HG03439 (cell line): ENCODE measurements around the gene PIEZO1.

Experiments
- ATAC-seq: cut with Tn5 transposase; IDR thresholded peaks from one replicate; pipeline ENCODE4 v1.9.1; 2021; ENCODE audit warnings: mild to moderate bottlenecking, moderate library complexity; ENCODE audit not compliant: unreplicated experiment

PIEZO1 gene

GRCh38 chr16:88816736-88817535 is 31.9 kb upstream of the PIEZO1 start:
- ATAC-seq: no peak

GRCh38 chr16:88815901-88816589 is 31.0 kb upstream of the PIEZO1 start:
- no peak for ATAC-seq

- ATAC-seq: no peak
These were observed 30.2 kb upstream of the PIEZO1 start for GRCh38 chr16:88815227-88815626.

DNA sequence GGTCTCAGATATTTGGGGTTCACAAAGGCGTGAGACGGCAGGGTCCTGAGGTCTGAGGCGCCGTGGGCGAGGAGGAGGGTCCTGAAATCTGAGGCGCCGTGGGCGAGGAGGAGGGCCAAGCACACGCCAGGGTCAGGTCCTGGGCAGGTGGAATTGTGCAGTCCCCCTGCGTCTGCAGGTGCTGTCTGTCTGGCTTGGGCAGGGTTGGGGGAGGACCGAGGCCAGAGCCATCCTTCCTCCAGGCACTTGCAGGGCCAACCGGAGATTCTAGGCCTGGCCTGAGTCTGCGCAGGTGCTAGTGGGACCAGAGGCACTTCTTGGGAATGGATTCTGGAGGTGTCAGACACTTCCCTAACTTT is 29.1 kb upstream of the PIEZO1 start:
- no peak for ATAC-seq

DNA sequence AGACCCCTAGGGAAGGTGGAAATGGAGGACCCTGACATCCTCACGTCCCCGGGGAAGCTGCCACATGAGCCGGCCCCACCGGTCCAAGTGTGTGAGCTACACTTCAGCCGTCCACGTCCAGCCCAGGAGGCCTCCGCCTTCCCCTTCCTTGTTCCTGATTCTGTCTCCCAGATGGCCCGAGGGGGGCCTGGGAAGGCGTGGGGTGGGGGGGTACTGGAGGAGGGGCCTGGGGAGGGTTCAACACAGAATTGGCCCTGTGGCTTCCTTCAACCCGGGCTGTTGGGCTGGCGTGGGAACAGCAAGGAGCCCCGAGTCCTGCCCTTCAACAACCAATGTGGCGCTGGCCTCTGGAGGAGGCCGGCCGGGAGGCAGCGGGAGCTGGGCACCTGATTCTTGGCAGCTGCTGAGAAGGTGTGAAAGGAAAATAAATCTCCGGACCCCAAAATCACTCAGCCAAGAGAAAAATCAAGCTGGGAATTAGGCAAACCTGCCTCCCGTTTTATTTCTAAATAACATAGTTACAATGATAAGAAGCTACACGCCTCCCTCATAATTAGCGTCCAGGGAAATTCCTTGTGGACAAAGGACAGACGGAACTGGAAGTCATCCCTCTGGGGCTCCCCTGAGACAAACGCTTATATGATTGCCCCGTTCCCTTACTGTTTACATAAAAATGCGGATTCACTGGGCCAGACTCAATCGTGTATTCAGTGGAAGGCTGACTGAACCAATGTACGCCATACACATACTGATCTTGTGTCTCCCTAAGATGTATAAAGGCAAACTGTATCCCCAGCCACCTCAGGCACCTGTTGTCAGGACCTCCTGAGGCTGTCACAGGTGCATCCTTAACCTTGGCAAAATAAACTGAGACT is 28.5 kb upstream of the PIEZO1 start:
- ATAC-seq: no peak

DNA sequence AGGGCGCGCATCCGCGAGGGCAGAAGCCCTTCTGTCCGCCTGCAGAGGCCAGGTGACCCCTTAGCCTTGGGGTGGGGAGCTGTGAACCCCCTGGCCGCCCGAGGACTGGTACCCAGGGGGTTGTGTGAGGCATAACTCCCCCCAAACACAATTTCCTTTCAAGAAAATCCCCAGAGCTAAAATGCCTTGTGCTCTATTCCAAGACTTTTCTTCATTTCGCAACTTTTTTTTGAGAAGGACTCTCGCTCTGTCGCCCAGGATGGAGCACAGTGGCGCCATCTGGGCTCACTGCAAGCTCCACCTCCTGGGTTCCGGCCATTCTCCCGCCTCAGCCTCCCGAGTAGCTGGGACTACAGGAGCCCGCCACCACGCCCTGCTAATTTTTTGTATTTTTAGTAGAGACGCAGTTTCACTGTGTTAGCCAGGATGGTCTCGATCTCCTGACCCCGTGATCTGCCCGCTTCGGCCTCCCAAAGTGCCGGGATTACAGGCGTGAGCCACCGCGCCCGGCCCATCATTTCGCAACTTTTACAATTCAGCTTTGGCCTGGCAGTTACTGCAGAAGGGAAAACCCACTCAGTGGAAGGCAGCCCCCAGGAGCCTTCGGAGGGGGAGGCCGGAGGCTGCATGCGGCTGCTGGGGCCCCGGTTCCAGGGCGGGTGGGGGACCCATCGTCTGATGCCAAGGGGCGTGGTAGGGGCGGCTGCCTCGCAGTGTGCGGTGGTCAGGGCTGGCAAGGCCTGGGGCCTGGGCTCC is 27.7 kb upstream of the PIEZO1 start:
- ATAC-seq: no peak

GRCh38 chr16:88811769-88812512 is 26.9 kb upstream of the PIEZO1 start, which contains the start of gene APRT:
Gene APRT (minus strand): TSS chr16:88811928. CDS start chr16:88811899, 29 bp downstream.
- ATAC-seq: peak; percentile 66

DNA sequence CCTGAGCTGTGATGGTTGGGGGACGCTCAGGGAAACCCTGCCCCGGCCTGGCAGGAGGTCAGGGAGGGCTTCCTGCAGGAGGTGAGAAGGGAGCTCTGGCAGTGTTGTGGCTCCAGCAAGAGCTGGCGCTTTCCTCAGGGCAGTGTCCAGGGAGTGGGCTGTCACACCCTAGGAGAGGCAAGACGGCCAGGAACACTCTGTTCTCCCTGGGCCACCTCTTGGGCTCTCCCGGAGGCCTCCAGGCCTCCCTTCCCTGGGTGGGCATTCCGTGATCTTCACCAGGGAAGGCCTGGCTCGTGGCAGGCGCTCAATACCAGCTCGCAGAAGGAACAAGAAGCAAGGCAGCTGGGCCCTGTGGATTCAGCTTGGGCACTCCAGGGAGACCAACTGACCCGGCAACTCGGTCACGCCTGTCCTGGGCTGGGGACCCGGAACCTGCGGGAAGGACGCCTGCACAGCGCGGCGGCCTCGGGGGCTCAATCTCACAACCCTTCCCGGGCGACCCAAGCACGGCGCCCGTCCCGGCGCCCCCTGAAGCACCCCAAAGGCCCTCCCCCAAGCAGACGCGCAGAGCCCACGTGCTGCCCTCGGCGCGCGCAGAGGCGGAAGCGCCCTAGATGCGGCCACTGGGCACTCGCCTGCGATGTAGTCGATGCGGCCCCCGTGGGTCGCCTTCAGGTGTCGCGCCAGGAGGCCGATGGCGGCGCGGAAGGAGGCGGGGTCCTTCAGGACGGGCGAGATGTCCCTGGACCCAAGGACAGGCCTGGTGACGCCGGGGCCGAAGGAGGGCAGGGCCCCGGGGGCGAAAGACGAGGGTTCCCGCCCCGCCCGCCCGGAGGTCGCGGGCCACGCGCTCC is 26.1 kb upstream of the PIEZO1 start:
- peak; percentile 44 for ATAC-seq

GRCh38 chr16:88810166-88810911 is 25.3 kb upstream of the PIEZO1 start:
- ATAC-seq: no peak

GRCh38 chr16:88809676-88810165 is 24.7 kb upstream of the PIEZO1 start:
- ATAC-seq: no peak

- no peak for ATAC-seq
These were observed 24.2 kb upstream of the PIEZO1 start for GRCh38 chr16:88809068-88809675.

GRCh38 chr16:88807626-88808453 is 22.8 kb upstream of the PIEZO1 start:
- ATAC-seq: no peak

DNA sequence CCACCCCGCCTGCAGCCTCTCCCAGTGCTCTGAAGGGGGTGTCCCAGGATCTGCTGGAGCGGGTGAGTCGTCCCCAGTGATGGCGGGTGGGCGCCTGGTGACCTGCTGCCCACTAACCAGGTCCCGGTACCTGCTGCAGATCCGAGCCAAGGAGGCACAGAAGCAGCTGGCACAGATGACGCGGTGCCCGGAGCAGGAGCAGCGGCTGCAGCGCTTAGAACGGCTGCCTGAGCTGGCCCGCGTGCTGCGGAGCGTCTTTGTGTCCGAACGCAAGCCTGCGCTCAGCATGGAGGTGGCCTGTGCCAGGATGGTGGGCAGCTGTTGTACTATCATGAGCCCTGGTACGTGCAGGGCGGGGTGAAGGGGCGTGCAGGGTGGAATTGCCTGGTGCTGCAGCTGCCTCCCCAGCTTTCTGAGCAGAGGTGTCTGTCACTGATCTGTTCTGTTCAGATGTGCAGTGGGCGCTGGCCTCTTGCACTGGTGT is 22.2 kb upstream of the PIEZO1 start:
- no peak for ATAC-seq

- no peak for ATAC-seq
These were observed 21.6 kb upstream of the PIEZO1 start for GRCh38 chr16:88806491-88807111.

DNA sequence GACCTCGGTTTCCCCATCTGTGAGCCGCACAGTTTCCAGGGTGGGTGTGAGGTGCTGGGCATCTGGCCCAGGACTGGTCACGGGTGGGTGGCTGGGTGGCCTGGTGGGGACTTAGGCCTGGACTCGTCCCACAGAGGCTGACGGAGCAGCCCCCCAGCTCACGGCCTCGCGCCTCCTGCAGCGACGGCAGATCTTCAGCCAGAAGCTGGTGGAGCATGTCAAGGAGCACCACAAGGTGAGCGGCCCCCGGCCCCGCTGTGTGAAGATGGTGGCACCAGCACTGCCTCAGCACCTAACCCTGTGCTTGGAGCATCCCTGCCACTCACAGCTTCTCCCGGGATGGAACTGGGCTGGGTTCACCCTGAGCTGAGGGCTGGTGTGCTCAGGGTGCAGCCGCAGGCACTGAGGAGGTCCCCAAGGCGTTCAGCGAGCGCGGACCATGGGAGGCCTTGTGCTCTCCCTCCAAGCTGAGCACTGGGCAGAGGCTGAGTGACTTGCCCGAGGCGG is 20.9 kb upstream of the PIEZO1 start:
- no peak for ATAC-seq

GRCh38 chr16:88805340-88805715 is 20.3 kb upstream of the PIEZO1 start:
- ATAC-seq: no peak
